Mesodermal cell (in vitro differentiated cells): ENCODE data around the gene SPIN2A.
"Not testable (repeated sequence)": the region's sequence is repeated elsewhere in the genome, so short reads cannot be mapped to it uniquely, and the experiment has no call there.

ENCODE experiments used
- H3K27ac ChIP-seq: 2 replicates; pipeline ENCODE4 v1.7.0; 2013; ENCODE audit warnings: mild to moderate bottlenecking, low read depth, low read length, moderate library complexity; ENCODE audit not compliant: severe bottlenecking
- H3K36me3 ChIP-seq: 2 replicates; pipeline ENCODE4 v1.7.1; 2013; ENCODE audit warnings: mild to moderate bottlenecking, low read length, moderate library complexity; ENCODE audit not compliant: control insufficient read depth, insufficient read depth
- H3K4me1 ChIP-seq: one replicate; pipeline ENCODE4 v1.7.1; 2013; ENCODE audit warnings: mild to moderate bottlenecking, low read length; ENCODE audit not compliant: insufficient read depth, control insufficient read depth, poor library complexity, severe bottlenecking
- H3K4me3 ChIP-seq: 2 replicates; pipeline ENCODE4 v1.7.0; 2013; ENCODE audit warnings: low read length, control low read depth, mild to moderate bottlenecking; ENCODE audit not compliant: insufficient read depth, poor library complexity, severe bottlenecking; ENCODE audit errors: extremely low read depth
- H3K9me3 ChIP-seq: 2 replicates; pipeline ENCODE4 v1.7.1; 2013; ENCODE audit warnings: mild to moderate bottlenecking, low read length, moderate library complexity; ENCODE audit not compliant: control insufficient read depth
- WGBS, 2 experiments: methylation state at CpG; one replicate each; pipeline ENCODE4 v1.1.5; 2013; ENCODE audit warnings: missing lambda C conversion rate in 2 of 2; ENCODE audit not compliant: insufficient coverage in 2 of 2; 5-methylcytosine and 5-hydroxymethylcytosine counted together

The SPIN2A gene

GRCh38 chrX:57134702-57135101, 2.5 kb downstream of the SPIN2A start:
- 83% methylated on average over 1 of the region's 3 CpGs; no CpG with 5 or more reads in 1 of the 2 experiments for WGBS, 2 experiments
- no peak overlapping the region for H3K27ac ChIP-seq
- no peak overlapping the region for H3K4me3 ChIP-seq
- H3K9me3 ChIP-seq, result no peaks in the 10 kb centered on the region
- H3K36me3 ChIP-seq, result no peaks in the 10 kb centered on the region
- no peaks in the 10 kb centered on the region for H3K4me1 ChIP-seq

- WGBS, 2 experiments, result no CpG with 5 or more reads among the region's 4 CpGs
- no peak overlapping the region for H3K27ac ChIP-seq
These were observed 3.5 kb downstream of the SPIN2A start for GRCh38 chrX:57133706-57134105.

GRCh38 chrX:57133284-57133683, 3.9 kb downstream of the SPIN2A start:
- WGBS, 2 experiments, result 100% methylated on average over 1 of the region's 4 CpGs; no CpG with 5 or more reads in 1 of the 2 experiments
- H3K27ac ChIP-seq, H3K4me3 ChIP-seq, H3K9me3 ChIP-seq, H3K4me1 ChIP-seq, H3K36me3 ChIP-seq: not testable (repeated sequence)

More at GRCh38 chrX:57133706-57134105, 3.5 kb downstream of the SPIN2A start:
- no peaks in the 10 kb centered on the region for H3K36me3 ChIP-seq
- no peaks in the 10 kb centered on the region for H3K9me3 ChIP-seq
- H3K4me1 ChIP-seq, result no peaks in the 10 kb centered on the region
- no peak overlapping the region for H3K4me3 ChIP-seq

GRCh38 chrX:57132046-57132445, 5.2 kb downstream of the SPIN2A start:
- 100% methylated on average over 1 of the region's 7 CpGs; no CpG with 5 or more reads in 1 of the 2 experiments for WGBS, 2 experiments
- no peaks in the 10 kb centered on the region for H3K4me1 ChIP-seq
- no peaks in the 10 kb centered on the region for H3K36me3 ChIP-seq
- H3K27ac ChIP-seq, result no peak overlapping the region
- H3K9me3 ChIP-seq, result no peaks in the 10 kb centered on the region
- H3K4me3 ChIP-seq, result no peak overlapping the region

- Histone ChIP-seq H3K9me3 (no peaks in the 10 kb centered on the region), H3K4me1 (no peaks in the 10 kb centered on the region), H3K4me3 (peak overlapping the region; percentile 42), H3K36me3 (peaks cover 6% of the 10 kb centered on the region), H3K27ac (peak overlapping the region; percentile 81)
- no CpG with 5 or more reads among the region's 10 CpGs for WGBS, 2 experiments
These were observed 15.4 kb downstream of the SPIN2A start for GRCh38 chrX:57121816-57122215.

- peaks cover 8% of the 10 kb centered on the region for H3K36me3 ChIP-seq
- H3K9me3 ChIP-seq, result no peaks in the 10 kb centered on the region
- 0% methylated on average over 2 to 4 of the region's 43 CpGs for WGBS, 2 experiments
- peak within 1 kb of the TSS; percentile 81 for H3K27ac ChIP-seq
- no peaks in the 10 kb centered on the region for H3K4me1 ChIP-seq
- peak within 1 kb of the TSS; percentile 42 for H3K4me3 ChIP-seq
These were observed 15.9 kb downstream of the SPIN2A start, which contains the start of gene SPIN2B for GRCh38 chrX:57121162-57121755. SPIN2B (minus strand) TSS chrX:57121548.

GRCh38 chrX:57120619-57121161, 16.5 kb downstream of the SPIN2A start:
- not testable (repeated sequence) for H3K4me1 ChIP-seq, H3K9me3 ChIP-seq
- Histone ChIP-seq H3K4me3 (peak overlapping the region; percentile 42), H3K36me3 (peaks cover 12% of the 10 kb centered on the region), H3K27ac (peak overlapping the region; percentile 81)
- WGBS, 2 experiments, result 0% methylated on average over 2 to 4 of the region's 12 CpGs

- no CpG with 5 or more reads among the region's 1 CpG for WGBS, 2 experiments
- no peak overlapping the region for H3K27ac ChIP-seq
- H3K9me3 ChIP-seq, result no peaks in the 10 kb centered on the region
- no peaks in the 10 kb centered on the region for H3K4me1 ChIP-seq
- H3K4me3 ChIP-seq, result no peak overlapping the region
- peaks cover 15% of the 10 kb centered on the region for H3K36me3 ChIP-seq
These were observed 17.8 kb downstream of the SPIN2A start for GRCh38 chrX:57119416-57119815.

GRCh38 chrX:57117566-57117965, 19.6 kb downstream of the SPIN2A start:
- not testable (repeated sequence) for H3K4me3 ChIP-seq, H3K27ac ChIP-seq, H3K9me3 ChIP-seq, H3K4me1 ChIP-seq
- 79% methylated on average over 2 of the region's 4 CpGs; no CpG with 5 or more reads in 1 of the 2 experiments for WGBS, 2 experiments
- peaks cover 26% of the 10 kb centered on the region for H3K36me3 ChIP-seq

- H3K4me3 ChIP-seq, result no peak overlapping the region
- no peaks in the 10 kb centered on the region for H3K4me1 ChIP-seq
- no peaks in the 10 kb centered on the region for H3K9me3 ChIP-seq
- peaks cover 18% of the 10 kb centered on the region for H3K36me3 ChIP-seq
- no peak overlapping the region for H3K27ac ChIP-seq
- WGBS, 2 experiments, result no CpG with 5 or more reads among the region's 2 CpGs
These were observed 32.2 kb downstream of the SPIN2A start for GRCh38 chrX:57104921-57105398.

GRCh38 chrX:57104406-57104805, 32.8 kb downstream of the SPIN2A start:
- Histone ChIP-seq H3K36me3 (peaks cover 18% of the 10 kb centered on the region), H3K4me1 (no peaks in the 10 kb centered on the region), H3K9me3 (no peaks in the 10 kb centered on the region), H3K27ac (no peak overlapping the region), H3K4me3 (no peak overlapping the region)
- 100% methylated on average over 1 of the region's 4 CpGs for WGBS, 2 experiments
